Measurements from ENCODE around the gene BCOR.

Gene BCOR

DNA sequence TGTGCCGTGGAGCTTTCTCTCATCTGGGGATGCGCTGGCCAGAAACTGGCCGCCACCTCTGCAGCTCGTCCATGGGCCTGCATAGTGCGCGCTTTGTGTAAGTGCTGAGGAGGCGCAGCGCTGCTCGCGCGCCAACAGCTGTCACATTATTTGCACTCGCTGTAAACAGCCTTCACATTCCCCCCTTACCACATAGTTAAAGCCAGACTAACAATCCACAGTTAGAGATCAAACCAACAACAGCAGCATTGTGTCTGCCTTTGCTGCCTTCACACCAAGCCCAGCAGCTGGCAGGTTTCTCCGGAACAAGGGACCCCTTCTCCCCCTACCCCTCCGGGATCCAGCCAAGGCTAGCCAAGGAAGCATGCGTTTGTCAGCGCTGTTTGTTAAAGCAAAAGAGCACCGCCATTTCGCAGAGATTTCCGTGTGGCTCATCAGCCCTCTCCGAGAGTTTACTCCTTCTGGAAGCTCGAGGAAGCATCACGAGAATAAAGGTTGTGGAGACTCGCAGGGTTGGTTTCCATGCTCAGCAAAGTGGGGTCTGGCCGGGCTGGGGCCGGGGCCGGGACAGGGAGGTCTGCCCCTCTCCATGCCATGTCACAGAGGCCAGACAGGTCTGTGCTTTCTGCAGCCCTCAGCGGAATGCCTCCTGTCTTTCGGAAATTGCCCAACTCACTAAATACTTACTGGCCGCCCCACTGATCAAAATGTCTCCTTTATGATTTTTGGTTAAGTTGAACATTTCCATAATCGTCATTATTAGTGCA, 11.0 kb downstream of the BCOR start:
- DNase-seq (ENCODE audit: low read depth in 3 of 3, low spot score in 1 of 3), result no peak

DNA sequence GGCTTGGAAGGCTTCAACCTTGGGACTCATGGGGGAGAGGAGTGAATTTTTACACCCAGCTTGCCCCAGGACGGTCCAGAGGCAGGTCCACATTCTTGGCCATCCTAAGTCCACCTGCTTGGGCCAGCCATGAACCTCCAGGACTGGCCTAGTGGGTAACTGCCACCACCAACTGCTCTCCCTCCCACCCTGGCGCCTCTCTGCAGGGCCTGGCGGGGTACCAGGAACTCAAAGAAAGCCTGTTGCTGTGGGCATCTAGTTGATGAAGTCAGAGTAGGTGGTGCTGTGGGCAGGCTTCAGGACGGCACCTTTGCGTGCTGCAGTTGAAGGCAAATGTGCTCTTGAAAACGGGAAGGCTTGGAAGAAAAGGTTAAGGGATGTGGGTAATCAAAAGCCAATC, 12.0 kb downstream of the BCOR start:
- no peak for DNase-seq (ENCODE audit: low read depth in 3 of 3, low spot score in 1 of 3)

DNA sequence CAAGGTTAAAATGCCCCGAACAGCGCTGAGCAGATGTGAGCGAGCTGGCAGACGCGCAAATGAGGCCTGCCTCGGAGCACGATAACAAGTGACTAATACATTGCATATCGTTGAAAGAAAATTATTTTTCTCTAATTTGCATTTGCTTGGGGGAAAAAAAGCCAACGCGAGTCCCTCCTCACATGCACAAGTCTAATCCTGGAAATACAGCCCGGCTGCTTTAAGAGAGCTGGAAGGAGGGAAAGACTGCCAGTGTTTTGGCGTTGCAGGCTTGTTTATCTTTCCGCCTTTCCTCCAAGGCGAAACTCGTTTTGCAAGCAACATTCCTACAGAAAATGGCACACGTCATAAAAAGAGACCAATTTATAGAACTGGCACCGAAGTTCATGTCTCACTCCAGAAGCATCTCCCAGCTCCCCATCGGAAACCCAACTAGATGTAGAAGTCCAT, 12.6 kb downstream of the BCOR start:
- no peak for DNase-seq (ENCODE audit: low read depth in 3 of 3, low spot score in 1 of 3)

DNA sequence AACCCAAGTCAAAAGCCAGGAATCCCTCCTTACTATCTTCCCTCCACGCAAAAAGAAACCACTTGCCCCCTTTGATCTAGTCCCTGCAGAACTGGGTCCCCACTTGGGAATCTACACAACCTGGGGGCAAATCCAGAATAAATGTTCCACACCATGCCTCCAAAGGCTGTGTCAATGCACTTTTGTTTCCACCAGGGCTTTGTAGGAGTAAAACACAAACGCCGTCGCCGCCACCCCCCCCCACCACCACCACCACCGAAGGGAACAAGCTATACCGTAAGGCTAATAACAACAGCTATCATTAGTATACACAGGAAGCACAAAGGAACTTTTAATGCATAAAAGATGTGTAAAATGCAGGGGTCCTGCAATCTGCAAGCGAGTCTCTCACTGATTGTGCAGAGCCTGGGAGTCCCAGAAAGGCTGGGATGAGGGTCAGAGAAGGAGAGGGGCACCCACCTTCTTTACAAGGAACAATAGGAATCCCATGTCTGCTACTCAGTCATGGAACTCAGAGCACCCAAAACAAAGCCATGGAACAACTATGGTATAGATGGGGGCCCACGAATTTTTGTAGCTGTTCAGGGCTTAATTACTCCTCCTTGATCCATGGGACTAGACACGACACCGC, 13.2 kb downstream of the BCOR start:
- no peak for DNase-seq (ENCODE audit: low read depth in 3 of 3, low spot score in 1 of 3)

DNA sequence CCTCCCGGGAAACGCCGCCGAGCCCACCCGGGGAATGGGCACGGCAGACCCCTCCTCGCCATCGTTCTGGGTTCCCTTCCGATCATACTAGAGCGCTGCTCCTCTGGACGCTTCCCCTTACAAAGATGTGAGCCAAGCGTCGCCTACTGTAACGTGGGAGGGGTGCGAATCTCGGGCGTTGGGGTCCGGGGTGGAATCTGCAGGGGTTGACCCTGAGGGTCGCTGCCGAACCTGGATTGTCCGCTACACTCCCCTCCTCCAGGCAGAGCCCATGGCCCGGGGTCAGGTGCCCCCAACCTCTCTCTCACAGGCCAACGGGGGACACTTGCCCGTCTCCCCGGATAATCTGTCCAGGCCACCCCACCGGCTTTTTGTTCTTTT, 13.8 kb downstream of the BCOR start:
- no peak for DNase-seq (ENCODE audit: low read depth in 3 of 3, low spot score in 1 of 3)

DNA sequence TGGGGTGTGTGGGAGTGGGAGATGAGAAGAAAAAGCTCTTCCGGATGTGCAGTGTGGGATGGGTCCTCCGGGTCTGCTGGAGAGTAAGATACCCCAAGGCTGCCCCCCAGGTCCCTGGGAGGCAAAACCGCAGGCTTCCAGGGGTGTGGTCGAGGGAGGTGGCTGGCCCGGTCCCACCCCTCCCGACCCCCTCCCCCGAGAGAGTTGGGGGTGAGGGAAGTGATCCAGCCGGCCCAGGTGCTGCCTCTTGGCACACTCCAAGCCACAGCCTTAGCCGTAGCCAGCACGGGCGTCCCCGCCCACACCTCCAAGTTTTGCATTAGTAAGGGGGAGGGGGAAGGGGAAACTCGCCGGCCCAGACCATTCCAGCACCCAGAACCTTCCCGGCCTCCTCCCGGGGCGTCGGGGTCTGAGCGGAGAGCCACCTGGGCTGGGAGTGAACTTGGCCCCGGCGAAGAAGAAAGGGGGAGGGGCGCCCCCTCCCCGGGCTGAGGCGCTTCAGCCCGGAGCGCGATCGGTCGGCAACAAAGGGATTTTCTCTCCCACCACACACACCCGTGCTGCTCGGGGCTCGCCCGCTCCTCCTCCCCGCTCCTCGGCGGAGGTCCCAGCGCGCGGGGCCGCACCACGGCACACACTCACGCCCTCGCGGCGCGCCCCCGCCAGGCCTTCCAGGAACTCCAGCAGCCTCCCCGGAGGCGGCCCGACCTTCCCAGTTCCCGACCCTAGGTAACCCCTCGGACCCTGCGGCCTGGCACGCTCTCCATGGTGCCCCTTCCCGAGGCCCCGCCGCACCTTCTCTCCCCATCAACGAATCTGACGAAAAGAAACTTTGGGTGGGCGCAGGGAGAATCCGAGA, 14.4 kb downstream of the BCOR start:
- no peak for DNase-seq (ENCODE audit: low read depth in 3 of 3, low spot score in 1 of 3)

DNA sequence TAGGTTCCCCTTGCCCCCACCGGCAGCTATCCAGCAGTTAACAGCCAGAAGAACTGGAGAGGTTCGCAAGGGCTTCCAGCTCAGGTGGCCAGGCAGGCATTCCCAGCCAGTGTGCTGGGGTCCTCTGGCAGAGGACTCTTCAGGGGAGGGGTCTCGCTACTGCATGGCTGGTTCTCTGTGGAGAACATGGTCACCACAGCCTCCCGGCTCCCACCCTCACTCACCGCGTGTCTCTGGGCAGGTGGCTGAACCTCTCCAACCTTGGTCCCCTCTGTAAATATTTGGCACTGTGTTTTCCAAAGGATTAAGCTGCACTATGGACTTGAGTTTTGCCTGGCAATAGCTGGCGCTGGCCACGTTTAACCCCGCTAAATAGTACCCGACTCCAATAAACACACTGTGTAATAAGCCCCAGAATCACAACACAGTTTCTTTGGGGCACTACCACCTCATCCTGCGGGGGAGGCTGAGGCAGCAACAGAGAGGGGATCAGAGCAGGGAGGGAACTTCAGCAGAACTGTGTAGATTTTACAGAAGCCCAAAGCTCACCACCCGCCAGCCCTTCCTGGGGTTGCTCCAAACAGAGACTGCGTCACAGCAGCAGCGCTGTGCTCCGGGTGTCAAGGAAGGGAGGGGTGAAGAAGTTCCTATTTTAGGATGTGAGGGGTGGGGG, 15.2 kb downstream of the BCOR start:
- DNase-seq (ENCODE audit: low read depth in 3 of 3, low spot score in 1 of 3), result no peak

DNA sequence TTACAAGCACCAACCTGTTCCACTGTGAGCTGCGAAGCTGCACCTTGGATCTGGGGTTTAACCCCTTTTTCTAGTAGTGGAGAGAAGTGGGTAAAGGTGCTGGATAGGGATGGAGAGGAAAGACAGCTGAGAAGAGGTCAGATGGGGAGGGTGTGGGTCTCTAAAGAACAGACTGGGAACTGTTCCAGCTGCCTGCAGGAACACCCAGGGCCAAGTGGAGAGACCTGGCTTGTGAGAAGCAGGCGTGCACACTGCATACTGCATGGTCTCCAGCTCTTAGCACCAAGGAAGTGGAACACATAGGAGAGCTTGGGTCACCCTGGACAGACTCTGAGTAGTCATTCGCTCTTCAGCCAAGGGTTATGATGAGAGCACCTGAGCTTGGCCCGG, 16.1 kb downstream of the BCOR start:
- no peak for DNase-seq (ENCODE audit: low read depth in 3 of 3, low spot score in 1 of 3)

DNA sequence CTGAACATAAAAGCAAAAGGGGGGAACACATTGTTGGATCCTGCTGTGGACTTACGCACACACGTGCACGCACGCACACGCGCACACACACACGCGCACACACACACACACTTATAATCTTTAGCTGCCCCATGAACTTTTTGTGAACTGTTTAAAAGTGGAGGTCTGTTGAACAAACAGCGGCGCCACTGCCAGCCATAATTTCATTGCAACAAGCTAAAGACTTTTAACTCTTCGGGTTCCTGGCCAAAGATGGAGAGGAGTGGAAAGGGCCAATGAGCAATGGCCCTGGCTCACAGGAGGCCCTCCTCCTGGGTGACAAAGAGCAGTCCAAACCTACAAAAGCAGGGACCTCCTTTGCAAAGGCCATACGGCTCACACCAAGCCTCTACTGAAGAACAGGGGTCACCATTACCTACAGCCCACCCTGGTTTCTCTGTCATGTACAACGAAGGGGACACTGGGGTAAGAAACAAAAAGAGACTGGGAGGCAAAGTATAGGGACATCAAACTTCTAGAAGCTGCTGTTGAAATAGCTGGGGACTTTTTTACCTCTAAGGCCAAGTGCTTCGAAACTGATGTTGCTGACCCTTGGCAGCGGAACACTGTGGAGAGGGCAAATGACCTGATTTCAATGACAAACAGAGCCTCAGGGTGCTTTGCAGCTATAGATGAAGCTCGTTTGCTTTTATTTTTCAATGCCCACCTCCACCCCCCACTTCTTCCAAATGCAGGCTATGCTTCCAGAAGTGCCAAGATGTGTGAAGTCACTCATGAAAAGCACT, 16.7 kb downstream of the BCOR start:
- DNase-seq (ENCODE audit: low read depth in 3 of 3, low spot score in 1 of 3), result no peak

DNA sequence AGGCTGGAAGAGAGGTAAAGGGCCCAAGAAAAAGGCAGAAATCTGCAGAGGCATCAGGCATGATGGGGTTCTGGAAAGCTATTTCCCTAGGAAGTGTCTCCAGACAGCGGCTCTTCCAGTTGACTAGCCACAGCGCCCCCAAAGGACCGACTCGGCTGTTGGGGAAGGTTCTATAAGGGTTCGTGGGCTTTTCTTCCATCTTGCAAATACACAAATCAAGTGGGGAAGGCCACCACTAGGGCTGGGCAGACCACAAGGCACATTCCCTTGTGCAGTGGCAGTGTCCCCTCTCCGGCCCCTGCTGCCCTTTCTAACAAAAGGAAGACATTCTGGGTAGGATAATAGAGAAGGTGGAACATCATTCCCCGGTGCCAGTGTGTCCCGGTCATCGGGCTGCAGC, 18.2 kb downstream of the BCOR start:
- DNase-seq (ENCODE audit: low read depth in 3 of 3, low spot score in 1 of 3), result no peak

DNA sequence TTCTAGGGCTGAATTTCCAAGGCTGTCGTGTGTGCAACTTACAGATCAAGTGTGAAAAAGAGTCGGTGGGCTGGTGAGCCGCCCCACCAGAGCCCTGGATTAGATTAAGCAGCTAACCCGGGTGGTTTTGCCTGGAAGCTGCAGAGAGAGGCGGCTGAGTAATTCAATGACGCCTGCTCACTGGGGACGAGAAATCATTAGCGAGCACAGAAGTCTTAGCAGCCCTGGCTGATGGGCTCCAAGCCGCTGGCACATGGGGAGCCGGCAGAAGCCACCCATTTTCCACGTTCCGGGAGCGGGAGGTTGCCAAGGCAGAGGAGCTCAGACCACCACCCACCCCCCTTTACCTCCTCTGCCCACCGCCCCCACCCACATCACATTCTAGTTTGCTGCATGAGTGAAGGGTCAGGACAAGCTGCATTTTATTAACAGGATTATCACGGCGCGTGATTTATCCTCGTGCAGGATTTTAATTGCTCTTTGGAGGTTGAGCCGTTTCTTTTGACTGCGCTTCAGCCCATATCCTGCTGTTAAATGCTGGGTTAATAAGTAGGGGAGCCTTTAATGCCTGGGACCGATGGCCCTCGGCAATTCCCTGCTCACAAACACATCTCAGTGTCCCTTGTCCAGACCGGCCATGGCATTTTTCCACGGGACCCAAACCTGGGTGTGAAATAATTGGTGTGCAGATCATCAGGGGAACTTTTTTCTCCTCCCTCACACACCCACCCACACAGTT, 19.1 kb downstream of the BCOR start:
- no peak for DNase-seq (ENCODE audit: low read depth in 3 of 3, low spot score in 1 of 3)

DNA sequence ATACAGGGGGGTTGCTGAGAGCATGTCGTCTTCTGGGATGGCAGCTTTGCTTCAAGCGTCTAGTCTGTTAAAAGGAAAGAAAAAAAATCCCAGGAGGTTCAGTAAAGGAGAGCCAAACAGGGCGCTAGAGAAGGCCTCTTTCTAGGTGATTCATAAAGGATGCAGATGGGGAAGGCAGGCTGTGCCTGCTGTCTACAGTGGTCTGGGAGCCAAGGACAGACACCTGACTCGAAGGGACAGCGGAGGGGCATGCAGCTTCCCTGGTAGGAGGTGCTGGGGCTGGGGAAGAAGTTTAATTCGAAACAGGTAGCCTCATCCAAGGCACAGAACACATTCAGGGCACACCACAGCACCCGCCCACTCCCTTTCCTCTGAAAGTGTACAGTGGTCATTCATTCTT, 19.9 kb downstream of the BCOR start:
- DNase-seq (ENCODE audit: low read depth in 3 of 3, low spot score in 1 of 3), result no peak

DNA sequence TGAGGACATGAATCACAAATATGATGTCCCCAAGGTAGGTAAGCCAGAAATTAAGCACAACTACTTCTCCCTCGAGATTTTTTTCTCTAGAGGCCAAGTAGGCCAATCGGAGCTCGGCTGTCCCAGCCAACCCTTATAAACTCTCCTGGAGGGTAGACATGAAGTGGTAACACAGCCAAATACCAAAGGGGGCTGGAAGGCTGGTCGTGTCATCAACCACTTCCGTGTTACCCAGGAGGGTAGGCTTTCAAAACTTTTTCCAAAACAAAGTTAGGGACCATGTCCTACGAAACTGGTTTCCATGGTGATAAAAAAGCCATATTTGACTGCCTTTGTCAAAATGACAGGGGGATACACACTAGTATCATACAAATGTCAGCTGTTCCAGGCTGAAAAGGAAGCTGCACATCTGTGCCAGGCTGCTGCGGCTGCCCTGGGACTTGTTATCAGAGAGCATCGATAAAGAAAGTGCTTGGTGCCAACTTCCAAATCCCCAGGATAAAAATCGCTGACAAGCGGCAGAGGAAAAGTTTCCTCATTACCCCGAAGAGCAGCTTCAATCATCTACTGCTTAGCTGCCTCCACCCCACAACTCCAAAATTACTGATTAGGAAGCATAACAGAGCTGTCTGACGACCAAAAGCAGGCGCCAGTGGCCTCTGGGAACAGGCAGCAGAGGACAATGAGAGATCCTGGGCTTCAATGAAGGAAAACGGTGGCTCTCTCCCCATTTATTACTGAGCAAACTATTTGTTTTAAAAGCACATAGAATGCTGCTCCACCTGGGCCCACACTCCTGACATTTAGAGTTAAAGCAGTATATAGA, 20.8 kb downstream of the BCOR start:
- DNase-seq (ENCODE audit: low read depth in 3 of 3, low spot score in 1 of 3), result no peak

DNA sequence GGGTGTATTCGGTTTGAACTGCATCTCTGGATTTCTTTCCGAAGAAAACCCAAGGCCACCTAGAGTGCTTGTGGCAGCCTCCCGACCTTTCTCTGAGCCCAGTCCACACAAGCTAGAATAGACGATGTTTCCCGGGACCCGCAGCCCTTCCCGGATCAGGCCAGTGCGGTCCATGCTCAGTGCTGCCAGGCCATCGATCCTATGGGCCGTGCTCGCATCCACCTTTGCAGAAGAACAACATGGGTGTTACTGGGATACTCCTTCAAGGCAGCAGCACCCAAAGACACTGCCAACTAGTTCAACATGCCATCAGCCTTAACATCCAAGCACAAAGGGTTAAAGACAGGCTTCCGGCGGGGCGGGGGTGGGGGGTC, 22.8 kb downstream of the BCOR start:
- DNase-seq (ENCODE audit: low read depth in 3 of 3, low spot score in 1 of 3), result no peak

DNA sequence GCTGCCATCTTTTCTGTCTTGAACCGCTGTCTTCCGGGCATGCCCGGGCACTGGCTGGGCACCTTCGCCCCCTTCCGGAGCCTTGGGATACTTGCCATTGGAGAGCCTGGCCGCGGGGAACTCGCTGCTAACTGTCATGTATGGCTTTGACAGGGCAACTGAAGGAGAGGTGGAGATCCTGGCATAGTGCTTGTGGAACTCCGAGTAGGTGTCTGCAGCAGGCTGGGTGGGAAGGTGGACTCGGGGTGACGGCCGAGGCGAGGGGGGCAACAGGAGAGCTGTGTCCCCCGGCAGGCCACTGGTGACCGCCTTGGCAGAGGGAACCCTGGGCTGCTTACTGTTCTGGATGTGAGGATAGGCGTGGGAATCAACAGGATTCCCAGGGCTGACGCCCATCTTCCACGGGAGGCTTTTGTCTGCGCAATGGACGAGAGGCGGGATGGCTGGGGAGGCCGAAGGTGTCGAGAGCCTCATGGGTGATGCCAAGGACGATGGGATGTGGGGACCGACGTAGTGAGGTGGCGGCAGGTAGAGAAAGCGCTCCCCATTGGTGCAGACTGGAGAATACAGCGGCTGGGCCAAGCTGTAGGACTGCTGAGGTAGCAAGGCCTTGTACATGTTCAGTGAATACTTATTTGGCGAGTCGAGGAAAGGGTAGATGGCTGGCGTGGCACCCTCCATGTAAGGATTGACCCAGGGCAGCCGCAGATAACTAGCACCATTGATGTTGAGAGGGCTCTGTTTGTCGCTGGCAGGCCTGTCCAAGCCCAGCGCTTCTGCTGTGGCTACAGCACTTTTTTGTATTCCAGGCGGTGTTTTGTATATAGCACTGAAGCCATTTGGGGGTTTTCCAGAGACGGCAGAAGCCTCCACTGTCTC, 23.4 kb downstream of the BCOR start:
- no peak for DNase-seq (ENCODE audit: low read depth in 3 of 3, low spot score in 1 of 3)

DNA sequence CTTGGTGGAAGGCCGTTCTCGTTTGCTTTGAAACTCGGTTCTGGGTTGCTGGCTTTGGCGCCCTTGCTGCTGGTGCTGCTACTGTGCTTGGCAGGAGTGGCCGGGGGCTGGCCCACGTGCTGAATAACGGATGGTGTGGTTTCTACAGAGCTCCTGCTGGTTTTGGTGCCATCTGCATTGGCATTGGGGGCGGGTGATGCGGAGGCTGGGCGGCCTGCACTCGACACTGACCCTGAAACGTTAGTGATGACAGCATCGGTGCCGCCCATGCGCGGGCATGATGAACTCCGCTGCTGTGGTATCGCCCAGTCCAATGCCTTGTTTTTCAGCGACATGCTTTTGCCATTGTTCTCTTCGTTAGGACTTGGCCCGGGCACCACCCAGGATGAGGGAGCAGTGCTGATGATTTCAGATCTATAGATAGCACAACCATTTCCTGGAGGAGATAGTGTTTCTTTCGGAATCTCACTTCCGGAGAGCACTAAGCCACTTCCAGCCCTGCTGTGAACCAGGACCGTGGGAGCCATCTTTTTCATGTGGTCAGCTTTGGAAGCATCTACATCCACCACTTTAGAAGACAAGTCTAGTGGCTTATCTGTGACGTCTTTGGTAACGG, 24.2 kb downstream of the BCOR start:
- DNase-seq (ENCODE audit: low read depth in 3 of 3, low spot score in 1 of 3), result no peak

DNA sequence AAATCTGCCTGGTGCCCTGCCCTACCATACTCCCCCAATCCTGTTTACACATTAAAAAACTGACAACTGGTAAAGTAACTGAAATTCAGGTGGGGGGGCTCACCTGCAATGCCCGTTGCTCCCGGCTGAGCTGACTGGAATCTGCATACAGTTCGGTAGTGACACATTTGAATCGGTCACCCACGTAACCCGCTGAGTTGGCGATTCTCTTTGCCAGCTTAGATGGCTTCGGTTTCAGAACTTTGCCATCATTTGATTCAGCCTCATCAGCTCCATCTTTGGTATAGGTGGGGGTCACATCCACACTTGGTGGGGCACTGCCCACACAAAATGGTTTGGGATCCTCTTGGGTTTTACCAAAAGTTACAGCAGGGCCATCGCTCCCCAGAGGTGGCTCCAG, 25.5 kb downstream of the BCOR start:
- no peak for DNase-seq (ENCODE audit: low read depth in 3 of 3, low spot score in 1 of 3)

DNA sequence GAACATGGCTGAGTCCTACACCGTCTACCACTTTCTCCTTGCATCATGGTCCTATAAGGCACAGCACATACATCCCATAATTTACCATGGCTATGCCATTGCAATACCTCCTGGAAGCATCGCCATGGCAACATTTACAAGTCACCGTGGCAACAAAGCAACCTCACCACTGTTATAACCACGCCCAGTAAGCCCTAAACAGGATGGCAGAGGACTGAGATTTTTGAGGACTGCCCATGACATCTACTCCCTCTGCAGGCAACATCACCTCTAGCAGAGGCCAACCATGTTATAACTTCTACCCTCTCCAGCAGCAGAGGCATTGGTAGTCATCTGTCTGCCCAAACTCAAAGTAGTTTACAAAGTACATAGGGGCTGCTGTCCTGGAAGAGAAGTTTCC, 29.7 kb downstream of the BCOR start:
- DNase-seq (ENCODE audit: low read depth in 3 of 3, low spot score in 1 of 3), result no peak
